ENCODE results near the gene BCL11A.

The BCL11A gene

DNA sequence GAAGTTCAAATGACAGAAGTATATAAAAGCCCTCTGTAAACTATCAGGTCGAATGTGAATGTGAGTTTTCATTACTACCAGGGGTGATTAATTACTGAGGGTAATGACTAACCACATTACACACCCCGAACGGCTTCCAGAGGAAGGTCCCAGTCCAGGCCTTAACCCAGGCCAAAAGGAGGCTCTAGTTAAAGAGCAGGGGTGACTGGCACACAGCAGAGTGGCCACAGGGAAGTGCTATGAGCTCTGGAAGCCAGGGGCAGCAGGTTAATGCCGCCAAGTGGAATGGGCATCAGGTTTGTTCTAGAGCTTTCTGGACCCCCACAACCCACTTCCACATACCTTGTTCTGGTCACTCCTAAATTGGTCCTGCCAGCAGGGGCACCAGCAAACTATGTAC lies 87.7 kb downstream of the BCL11A start:
- no peak for DNase-seq (ENCODE audit: extremely low read depth, insufficient read length)
- TF ChIP-seq, protein P1, sequence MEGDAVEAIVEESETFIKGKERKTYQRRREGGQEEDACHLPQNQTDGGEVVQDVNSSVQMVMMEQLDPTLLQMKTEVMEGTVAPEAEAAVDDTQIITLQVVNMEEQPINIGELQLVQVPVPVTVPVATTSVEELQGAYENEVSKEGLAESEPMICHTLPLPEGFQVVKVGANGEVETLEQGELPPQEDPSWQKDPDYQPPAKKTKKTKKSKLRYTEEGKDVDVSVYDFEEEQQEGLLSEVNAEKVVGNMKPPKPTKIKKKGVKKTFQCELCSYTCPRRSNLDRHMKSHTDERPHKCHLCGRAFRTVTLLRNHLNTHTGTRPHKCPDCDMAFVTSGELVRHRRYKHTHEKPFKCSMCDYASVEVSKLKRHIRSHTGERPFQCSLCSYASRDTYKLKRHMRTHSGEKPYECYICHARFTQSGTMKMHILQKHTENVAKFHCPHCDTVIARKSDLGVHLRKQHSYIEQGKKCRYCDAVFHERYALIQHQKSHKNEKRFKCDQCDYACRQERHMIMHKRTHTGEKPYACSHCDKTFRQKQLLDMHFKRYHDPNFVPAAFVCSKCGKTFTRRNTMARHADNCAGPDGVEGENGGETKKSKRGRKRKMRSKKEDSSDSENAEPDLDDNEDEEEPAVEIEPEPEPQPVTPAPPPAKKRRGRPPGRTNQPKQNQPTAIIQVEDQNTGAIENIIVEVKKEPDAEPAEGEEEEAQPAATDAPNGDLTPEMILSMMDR (IDR thresholded peaks at IDR 0.05; ENCODE audit: insufficient read depth, low read length, poor library complexity, severe bottlenecking) = no peak
- Histone ChIP-seq H3K4me3 (replicated peaks; ENCODE audit: low read depth, low read length) (no peak overlapping the region), H3K27me3 (replicated peaks; ENCODE audit: control insufficient read depth, insufficient read depth, low read length) (no peaks in the 10 kb centered on the region), H3K36me3 (ENCODE audit: control insufficient read depth, insufficient read depth, low read length) (peaks cover 1% of the 10 kb centered on the region; the same call in 1 of the 2 replicates)

- no peak overlapping the region for H3K4me3 ChIP-seq (replicated peaks; ENCODE audit: low read depth, low read length)
- no peak for DNase-seq (ENCODE audit: extremely low read depth, insufficient read length)
- no peaks in the 10 kb centered on the region for H3K27me3 ChIP-seq (replicated peaks; ENCODE audit: control insufficient read depth, insufficient read depth, low read length)
- TF ChIP-seq, protein P1 (IDR thresholded peaks at IDR 0.05; ENCODE audit: insufficient read depth, low read length, poor library complexity, severe bottlenecking) = no peak
- H3K36me3 ChIP-seq (ENCODE audit: control insufficient read depth, insufficient read depth, low read length) = peaks cover 1% of the 10 kb centered on the region; the same call in 1 of the 2 replicates
Observed at GRCh38 chr2:60463249-60463648, 90.2 kb downstream of the BCL11A start.

DNA sequence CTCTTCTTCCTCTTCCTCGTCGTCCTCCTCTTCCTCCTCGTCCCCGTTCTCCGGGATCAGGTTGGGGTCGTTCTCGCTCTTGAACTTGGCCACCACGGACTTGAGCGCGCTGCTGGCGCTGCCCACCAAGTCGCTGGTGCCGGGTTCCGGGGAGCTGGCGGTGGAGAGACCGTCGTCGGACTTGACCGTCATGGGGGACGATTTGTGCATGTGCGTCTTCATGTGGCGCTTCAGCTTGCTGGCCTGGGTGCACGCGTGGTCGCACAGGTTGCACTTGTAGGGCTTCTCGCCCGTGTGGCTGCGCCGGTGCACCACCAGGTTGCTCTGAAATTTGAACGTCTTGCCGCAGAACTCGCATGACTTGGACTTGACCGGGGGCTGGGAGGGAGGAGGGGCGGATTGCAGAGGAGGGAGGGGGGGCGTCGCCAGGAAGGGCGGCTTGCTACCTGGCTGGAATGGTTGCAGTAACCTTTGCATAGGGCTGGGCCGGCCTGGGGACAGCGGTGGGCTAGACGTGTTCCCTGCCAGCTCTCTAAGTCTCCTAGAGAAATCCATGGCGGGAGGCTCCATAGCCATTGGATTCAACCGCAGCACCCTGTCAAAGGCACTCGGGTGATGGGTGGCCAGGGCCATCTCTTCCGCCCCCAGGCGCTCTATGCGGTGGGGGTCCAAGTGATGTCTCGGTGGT lies 91.9 kb downstream of the BCL11A start:
- TF ChIP-seq, protein P1 (IDR thresholded peaks at IDR 0.05; ENCODE audit: insufficient read depth, low read length, poor library complexity, severe bottlenecking) = no peak
- Histone ChIP-seq H3K27me3 (replicated peaks; ENCODE audit: control insufficient read depth, insufficient read depth, low read length) (no peaks in the 10 kb centered on the region), H3K4me3 (replicated peaks; ENCODE audit: low read depth, low read length) (no peak overlapping the region), H3K36me3 (ENCODE audit: control insufficient read depth, insufficient read depth, low read length) (no peaks in the 10 kb centered on the region; the same call in 1 of the 2 replicates)
- DNase-seq (ENCODE audit: extremely low read depth, insufficient read length) = no peak

DNA sequence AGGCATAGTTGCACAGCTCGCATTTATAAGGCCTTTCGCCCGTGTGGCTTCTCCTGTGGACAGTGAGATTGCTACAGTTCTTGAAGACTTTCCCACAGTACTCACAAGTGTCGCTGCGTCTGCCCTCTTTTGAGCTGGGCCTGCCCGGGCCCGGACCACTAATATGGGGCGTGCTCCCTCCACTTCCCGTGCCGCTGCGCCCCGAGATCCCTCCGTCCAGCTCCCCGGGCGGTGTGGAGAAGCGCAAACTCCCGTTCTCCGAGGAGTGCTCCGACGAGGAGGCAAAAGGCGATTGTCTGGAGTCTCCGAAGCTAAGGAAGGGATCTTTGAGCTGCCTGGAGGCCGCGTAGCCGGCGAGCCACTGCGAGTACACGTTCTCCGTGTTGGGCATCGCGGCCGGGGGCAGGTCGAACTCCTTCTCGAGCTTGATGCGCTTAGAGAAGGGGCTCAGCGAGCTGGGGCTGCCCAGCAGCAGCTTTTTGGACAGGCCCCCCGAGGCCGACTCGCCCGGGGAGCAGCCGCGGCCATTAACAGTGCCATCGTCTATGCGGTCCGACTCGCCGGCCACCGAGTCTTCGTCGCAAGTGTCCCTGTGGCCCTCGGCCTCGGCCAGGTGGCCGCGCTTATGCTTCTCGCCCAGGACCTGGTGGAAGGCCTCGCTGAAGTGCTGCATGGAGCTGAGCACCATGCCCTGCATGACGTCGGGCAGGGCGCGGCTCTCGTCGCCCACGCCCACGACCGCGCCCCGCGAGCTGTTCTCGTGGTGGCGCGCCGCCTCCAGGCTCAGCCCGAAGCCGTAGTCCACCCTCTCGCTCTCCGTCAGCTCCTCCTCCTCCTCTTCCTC lies 92.7 kb downstream of the BCL11A start:
- TF ChIP-seq, protein P1 (IDR thresholded peaks at IDR 0.05; ENCODE audit: insufficient read depth, low read length, poor library complexity, severe bottlenecking) = no peak
- no peaks in the 10 kb centered on the region for H3K27me3 ChIP-seq (replicated peaks; ENCODE audit: control insufficient read depth, insufficient read depth, low read length)

GRCh38 chr2:60459851-60460250 lies 93.6 kb downstream of the BCL11A start:
- Histone ChIP-seq H3K4me3 (replicated peaks; ENCODE audit: low read depth, low read length) (no peak overlapping the region), H3K36me3 (ENCODE audit: control insufficient read depth, insufficient read depth, low read length) (no peaks in the 10 kb centered on the region; the same call in 1 of the 2 replicates), H3K27me3 (replicated peaks; ENCODE audit: control insufficient read depth, insufficient read depth, low read length) (no peaks in the 10 kb centered on the region)
- TF ChIP-seq, protein P1 (IDR thresholded peaks at IDR 0.05; ENCODE audit: insufficient read depth, low read length, poor library complexity, severe bottlenecking) = no peak
- no peak for DNase-seq (ENCODE audit: extremely low read depth, insufficient read length)

More for the DNA sequence above, 92.7 kb downstream of the BCL11A start:
- no peaks in the 10 kb centered on the region; the same call in 1 of the 2 replicates for H3K36me3 ChIP-seq (ENCODE audit: control insufficient read depth, insufficient read depth, low read length)
- no peak overlapping the region for H3K4me3 ChIP-seq (replicated peaks; ENCODE audit: low read depth, low read length)
- no peak for DNase-seq (ENCODE audit: extremely low read depth, insufficient read length)

Data from GM06990 (cell line).